WTC11 (cell line): ENCODE results near the gene C1R. TPM values are rescaled to one million over a fixed set of nuclear protein-coding genes. Genes with fewer than 3 reads are reported as not detected.

ENCODE experiments used
- ATAC-seq: fragments of 200-7000 bp; cut with Tn5 transposase; 2 replicates; pipeline ENCODE4 v1.10.0; 2021; ENCODE audit warnings: mild to moderate bottlenecking, moderate library complexity
- CTCF ChIA-PET: fragments of 300-600 bp; sonication (Branson Sonifier 250); formaldehyde crosslinking; loops from one replicate; lab custom pipeline; 2021; ENCODE audit warnings: antibody characterized with exemption; lab: Charles Lee
- POLR2A ChIA-PET: fragments of 350-600 bp; sonication (Branson Sonifier 250); formaldehyde crosslinking; loops from one replicate; lab custom pipeline; 2021; ENCODE audit warnings: antibody characterized with exemption; lab: Charles Lee
- DNase-seq: peaks from one replicate; pipeline ENCODE4 v3.0.0; 2021; ENCODE audit warnings: low spot score
- H3K27ac Mint-ChIP-seq: 2 replicates; pipeline ENCODE4 v1.8.0; 2021; ENCODE audit warnings: mixed read lengths
- H3K27me3 Mint-ChIP-seq: 2 replicates; pipeline ENCODE4 v1.8.0; 2021; ENCODE audit warnings: low read depth, mild to moderate bottlenecking, moderate library complexity, mixed read lengths
- H3K36me3 Mint-ChIP-seq: 2 replicates; pipeline ENCODE4 v1.8.0; 2021; ENCODE audit warnings: mixed read lengths
- H3K4me1 Mint-ChIP-seq: 2 replicates; pipeline ENCODE4 v1.8.0; 2022; ENCODE audit warnings: mixed read lengths
- H3K4me3 Mint-ChIP-seq: 2 replicates; pipeline ENCODE4 v1.8.0; 2021; ENCODE audit warnings: mild to moderate bottlenecking, moderate library complexity, mixed read lengths
- H3K9me3 Mint-ChIP-seq: 2 replicates; pipeline ENCODE4 v1.8.0; 2021; ENCODE audit warnings: mixed read lengths
- ETV6 ChIP-seq: sonication (generic); formaldehyde crosslinking; IDR thresholded peaks from 2 replicates; pipeline ENCODE4 v1.8.1; 2022; ENCODE audit warnings: mild to moderate bottlenecking, missing genetic modification reagents
- IRF2 ChIP-seq: sonication (generic); formaldehyde crosslinking; IDR thresholded peaks from 2 replicates; pipeline ENCODE4 v1.8.0; 2022; ENCODE audit warnings: low read depth, missing genetic modification reagents, borderline replicate concordance
- MXD4 ChIP-seq: fragments of 250-450 bp; sonication (Bioruptor Pico); IDR thresholded peaks from 2 replicates; pipeline ENCODE4 v1.8.0; 2021; ENCODE audit warnings: mild to moderate bottlenecking, moderate library complexity, borderline replicate concordance
- NR1H2 ChIP-seq: sonication (generic); formaldehyde crosslinking; IDR thresholded peaks from 2 replicates; pipeline ENCODE4 v1.9.0; 2021; ENCODE audit warnings: mild to moderate bottlenecking, moderate library complexity, missing genetic modification reagents
- OVOL2 ChIP-seq: fragments of 250-450 bp; sonication (Bioruptor Pico); IDR thresholded peaks from 2 replicates; pipeline ENCODE4 v1.9.0; 2021; ENCODE audit warnings: mild to moderate bottlenecking, borderline replicate concordance
- PRRX2 ChIP-seq: fragments of 250-450 bp; sonication (Bioruptor Pico); IDR thresholded peaks from 2 replicates; pipeline ENCODE4 v1.8.0; 2021; ENCODE audit warnings: mild to moderate bottlenecking
- RELA ChIP-seq: sonication (generic); formaldehyde crosslinking; IDR thresholded peaks from 2 replicates; pipeline ENCODE4 v1.8.1; 2022; ENCODE audit warnings: missing genetic modification reagents, mild to moderate bottlenecking, borderline replicate concordance
- SMAD4 ChIP-seq: sonication (generic); formaldehyde crosslinking; IDR thresholded peaks from 2 replicates; pipeline ENCODE4 v1.8.0; 2022; ENCODE audit warnings: mild to moderate bottlenecking, missing genetic modification reagents
- TEAD4 ChIP-seq: sonication (generic); formaldehyde crosslinking; IDR thresholded peaks from 2 replicates; pipeline ENCODE4 v1.8.0; 2022; ENCODE audit warnings: mild to moderate bottlenecking, missing genetic modification reagents
- TP53 ChIP-seq: sonication (generic); formaldehyde crosslinking; IDR thresholded peaks from 2 replicates; pipeline ENCODE4 v1.8.1; 2023; ENCODE audit warnings: mild to moderate bottlenecking, missing genetic modification reagents
- total RNA-seq: library from RNA; stranded (reverse); gene quantifications from 3 replicates; pipeline ENCODE4 v1.2.3, GENCODE V29; 2021
- TF ChIP-seq, protein P1 (sequence below): sonication (generic); formaldehyde crosslinking; IDR thresholded peaks from 2 replicates; pipeline ENCODE4 v1.8.0; 2022; ENCODE audit warnings: mild to moderate bottlenecking, missing genetic modification reagents
- TF ChIP-seq, protein P2 (sequence below): fragments of 250-450 bp; sonication (Bioruptor Pico); IDR thresholded peaks from 2 replicates; pipeline ENCODE4 v1.9.0; 2021; ENCODE audit warnings: mild to moderate bottlenecking
- TF ChIP-seq, protein P3 (sequence below): sonication (generic); formaldehyde crosslinking; conservative IDR thresholded peaks from 2 replicates; pipeline ENCODE4 v1.8.1; 2023; ENCODE audit warnings: mild to moderate bottlenecking, low read depth, missing genetic modification reagents, moderate library complexity
- TF ChIP-seq, protein P4 (sequence below): sonication (generic); formaldehyde crosslinking; IDR thresholded peaks from 2 replicates; pipeline ENCODE4 v1.8.0; 2022; ENCODE audit warnings: missing genetic modification reagents
- TF ChIP-seq, protein P5 (sequence below): sonication (generic); formaldehyde crosslinking; IDR thresholded peaks from 2 replicates; pipeline ENCODE4 v1.8.0; 2023; ENCODE audit warnings: mild to moderate bottlenecking, missing genetic modification reagents
- TF ChIP-seq, protein P6 (sequence below): sonication (generic); formaldehyde crosslinking; conservative IDR thresholded peaks from 2 replicates; pipeline ENCODE4 v1.8.1; 2022; ENCODE audit warnings: mild to moderate bottlenecking, missing genetic modification reagents
- TF ChIP-seq, protein P7 (sequence below): sonication (generic); formaldehyde crosslinking; IDR thresholded peaks from 2 replicates; pipeline ENCODE4 v1.8.1; 2023; ENCODE audit warnings: mild to moderate bottlenecking, missing genetic modification reagents, moderate library complexity
- TF ChIP-seq, protein P8 (sequence below): fragments of 250-450 bp; sonication (Bioruptor Pico); IDR thresholded peaks from 2 replicates; pipeline ENCODE4 v2.1.2; 2022; ENCODE audit warnings: mild to moderate bottlenecking, moderate library complexity

The C1R gene
- total RNA-seq, 1 experiment from 2014 or later, result 8.4 TPM

DNA sequence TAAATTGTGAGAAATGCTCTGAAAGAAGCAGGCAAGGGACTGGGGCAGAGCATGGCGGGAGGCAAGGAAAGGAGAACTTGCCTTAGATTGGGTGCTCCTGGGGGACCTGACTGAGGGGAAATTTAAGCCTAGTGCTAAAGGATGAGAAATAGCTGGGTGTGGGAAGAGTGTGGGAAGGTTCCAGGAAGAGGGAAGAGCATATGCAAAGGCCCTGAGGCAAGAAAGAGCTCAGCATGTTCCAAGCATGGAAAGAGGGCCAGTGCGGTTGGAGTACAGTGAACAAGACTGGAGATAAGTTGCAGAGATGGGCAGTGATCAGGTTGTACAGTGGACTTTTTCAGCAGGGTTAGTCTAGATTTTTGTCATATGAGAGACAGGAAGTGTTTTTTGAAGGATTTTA lies 47.0 kb upstream of the C1R start (continued):
- TF ChIP-seq, protein P1, sequence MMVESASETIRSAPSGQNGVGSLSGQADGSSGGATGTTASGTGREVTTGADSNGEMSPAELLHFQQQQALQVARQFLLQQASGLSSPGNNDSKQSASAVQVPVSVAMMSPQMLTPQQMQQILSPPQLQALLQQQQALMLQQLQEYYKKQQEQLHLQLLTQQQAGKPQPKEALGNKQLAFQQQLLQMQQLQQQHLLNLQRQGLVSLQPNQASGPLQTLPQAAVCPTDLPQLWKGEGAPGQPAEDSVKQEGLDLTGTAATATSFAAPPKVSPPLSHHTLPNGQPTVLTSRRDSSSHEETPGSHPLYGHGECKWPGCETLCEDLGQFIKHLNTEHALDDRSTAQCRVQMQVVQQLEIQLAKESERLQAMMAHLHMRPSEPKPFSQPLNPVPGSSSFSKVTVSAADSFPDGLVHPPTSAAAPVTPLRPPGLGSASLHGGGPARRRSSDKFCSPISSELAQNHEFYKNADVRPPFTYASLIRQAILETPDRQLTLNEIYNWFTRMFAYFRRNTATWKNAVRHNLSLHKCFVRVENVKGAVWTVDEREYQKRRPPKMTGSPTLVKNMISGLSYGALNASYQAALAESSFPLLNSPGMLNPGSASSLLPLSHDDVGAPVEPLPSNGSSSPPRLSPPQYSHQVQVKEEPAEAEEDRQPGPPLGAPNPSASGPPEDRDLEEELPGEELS, result no peak
- TF ChIP-seq, protein P2, sequence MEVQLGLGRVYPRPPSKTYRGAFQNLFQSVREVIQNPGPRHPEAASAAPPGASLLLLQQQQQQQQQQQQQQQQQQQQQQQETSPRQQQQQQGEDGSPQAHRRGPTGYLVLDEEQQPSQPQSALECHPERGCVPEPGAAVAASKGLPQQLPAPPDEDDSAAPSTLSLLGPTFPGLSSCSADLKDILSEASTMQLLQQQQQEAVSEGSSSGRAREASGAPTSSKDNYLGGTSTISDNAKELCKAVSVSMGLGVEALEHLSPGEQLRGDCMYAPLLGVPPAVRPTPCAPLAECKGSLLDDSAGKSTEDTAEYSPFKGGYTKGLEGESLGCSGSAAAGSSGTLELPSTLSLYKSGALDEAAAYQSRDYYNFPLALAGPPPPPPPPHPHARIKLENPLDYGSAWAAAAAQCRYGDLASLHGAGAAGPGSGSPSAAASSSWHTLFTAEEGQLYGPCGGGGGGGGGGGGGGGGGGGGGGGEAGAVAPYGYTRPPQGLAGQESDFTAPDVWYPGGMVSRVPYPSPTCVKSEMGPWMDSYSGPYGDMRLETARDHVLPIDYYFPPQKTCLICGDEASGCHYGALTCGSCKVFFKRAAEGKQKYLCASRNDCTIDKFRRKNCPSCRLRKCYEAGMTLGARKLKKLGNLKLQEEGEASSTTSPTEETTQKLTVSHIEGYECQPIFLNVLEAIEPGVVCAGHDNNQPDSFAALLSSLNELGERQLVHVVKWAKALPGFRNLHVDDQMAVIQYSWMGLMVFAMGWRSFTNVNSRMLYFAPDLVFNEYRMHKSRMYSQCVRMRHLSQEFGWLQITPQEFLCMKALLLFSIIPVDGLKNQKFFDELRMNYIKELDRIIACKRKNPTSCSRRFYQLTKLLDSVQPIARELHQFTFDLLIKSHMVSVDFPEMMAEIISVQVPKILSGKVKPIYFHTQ, result no peak
- TF ChIP-seq, all 79 proteins: peak for 0

DNA sequence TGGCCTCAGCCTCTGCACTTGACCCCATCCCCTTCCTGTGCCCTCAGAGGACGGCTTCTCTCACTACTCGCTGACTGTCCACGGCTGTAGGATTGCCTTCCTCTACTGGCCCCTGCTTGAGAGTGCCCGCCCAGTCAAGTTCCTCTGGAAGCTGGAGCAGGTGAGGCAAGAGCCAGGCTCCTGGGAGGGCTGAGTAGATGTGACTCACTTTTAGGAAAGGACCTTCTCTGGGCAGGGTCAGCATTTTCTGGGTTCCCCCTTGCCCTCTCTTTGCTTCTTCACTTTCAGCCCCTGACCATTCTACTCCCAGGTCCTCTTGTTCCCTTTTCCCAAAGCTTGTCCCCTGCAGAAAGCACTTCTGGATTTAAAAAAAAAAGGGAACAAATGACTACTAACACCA lies 45.7 kb upstream of the C1R start:
- no peak for ATAC-seq
- no peak overlapping the region for H3K27ac Mint-ChIP-seq
- H3K9me3 Mint-ChIP-seq, result no peaks in the 10 kb centered on the region

DNA sequence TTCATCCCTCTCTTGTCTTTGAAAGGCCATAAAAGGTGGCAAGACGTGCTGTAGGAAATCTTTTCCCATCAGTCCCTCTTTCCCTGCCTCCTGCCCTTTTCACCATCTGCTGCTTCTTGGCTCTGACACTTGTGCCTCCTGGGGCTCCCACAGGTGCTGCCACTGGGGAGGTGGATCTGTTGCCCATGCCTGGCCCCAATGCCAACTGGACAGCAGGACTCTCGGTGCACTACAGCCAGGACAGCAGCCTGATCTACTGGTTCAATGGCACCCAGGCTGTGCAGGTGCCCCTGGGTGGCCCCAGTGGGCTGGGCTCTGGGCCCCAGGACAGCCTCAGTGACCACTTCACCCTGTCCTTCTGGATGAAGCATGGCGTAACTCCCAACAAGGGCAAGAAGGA lies 44.4 kb upstream of the C1R start:
- Mint-ChIP-seq H3K36me3 (peaks cover 21% of the 10 kb centered on the region), H3K4me3 (no peak overlapping the region), H3K4me1 (peaks cover 9% of the 10 kb centered on the region), H3K27me3 (peaks cover 6% of the 10 kb centered on the region), H3K9me3 (no peaks in the 10 kb centered on the region), H3K27ac (no peak overlapping the region)
- CTCF ChIA-PET, result interaction anchor here (0.6 kb wide), 1 partner anchor 15 kb away, joined by 3 read pairs; no protein-coding TSS in a partner anchor
- DNase-seq, result no peak
- POLR2A ChIA-PET, result no interaction called here
- no peak for ATAC-seq
- no peak for TF ChIP-seq PRRX2 (CRISPR knock-in tag)
- no peak for TF ChIP-seq OVOL2 (CRISPR knock-in tag)
- TF ChIP-seq, protein P3, sequence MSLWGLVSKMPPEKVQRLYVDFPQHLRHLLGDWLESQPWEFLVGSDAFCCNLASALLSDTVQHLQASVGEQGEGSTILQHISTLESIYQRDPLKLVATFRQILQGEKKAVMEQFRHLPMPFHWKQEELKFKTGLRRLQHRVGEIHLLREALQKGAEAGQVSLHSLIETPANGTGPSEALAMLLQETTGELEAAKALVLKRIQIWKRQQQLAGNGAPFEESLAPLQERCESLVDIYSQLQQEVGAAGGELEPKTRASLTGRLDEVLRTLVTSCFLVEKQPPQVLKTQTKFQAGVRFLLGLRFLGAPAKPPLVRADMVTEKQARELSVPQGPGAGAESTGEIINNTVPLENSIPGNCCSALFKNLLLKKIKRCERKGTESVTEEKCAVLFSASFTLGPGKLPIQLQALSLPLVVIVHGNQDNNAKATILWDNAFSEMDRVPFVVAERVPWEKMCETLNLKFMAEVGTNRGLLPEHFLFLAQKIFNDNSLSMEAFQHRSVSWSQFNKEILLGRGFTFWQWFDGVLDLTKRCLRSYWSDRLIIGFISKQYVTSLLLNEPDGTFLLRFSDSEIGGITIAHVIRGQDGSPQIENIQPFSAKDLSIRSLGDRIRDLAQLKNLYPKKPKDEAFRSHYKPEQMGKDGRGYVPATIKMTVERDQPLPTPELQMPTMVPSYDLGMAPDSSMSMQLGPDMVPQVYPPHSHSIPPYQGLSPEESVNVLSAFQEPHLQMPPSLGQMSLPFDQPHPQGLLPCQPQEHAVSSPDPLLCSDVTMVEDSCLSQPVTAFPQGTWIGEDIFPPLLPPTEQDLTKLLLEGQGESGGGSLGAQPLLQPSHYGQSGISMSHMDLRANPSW, result no peak
- TF ChIP-seq TP53, result no peak
- TF ChIP-seq, protein P4, sequence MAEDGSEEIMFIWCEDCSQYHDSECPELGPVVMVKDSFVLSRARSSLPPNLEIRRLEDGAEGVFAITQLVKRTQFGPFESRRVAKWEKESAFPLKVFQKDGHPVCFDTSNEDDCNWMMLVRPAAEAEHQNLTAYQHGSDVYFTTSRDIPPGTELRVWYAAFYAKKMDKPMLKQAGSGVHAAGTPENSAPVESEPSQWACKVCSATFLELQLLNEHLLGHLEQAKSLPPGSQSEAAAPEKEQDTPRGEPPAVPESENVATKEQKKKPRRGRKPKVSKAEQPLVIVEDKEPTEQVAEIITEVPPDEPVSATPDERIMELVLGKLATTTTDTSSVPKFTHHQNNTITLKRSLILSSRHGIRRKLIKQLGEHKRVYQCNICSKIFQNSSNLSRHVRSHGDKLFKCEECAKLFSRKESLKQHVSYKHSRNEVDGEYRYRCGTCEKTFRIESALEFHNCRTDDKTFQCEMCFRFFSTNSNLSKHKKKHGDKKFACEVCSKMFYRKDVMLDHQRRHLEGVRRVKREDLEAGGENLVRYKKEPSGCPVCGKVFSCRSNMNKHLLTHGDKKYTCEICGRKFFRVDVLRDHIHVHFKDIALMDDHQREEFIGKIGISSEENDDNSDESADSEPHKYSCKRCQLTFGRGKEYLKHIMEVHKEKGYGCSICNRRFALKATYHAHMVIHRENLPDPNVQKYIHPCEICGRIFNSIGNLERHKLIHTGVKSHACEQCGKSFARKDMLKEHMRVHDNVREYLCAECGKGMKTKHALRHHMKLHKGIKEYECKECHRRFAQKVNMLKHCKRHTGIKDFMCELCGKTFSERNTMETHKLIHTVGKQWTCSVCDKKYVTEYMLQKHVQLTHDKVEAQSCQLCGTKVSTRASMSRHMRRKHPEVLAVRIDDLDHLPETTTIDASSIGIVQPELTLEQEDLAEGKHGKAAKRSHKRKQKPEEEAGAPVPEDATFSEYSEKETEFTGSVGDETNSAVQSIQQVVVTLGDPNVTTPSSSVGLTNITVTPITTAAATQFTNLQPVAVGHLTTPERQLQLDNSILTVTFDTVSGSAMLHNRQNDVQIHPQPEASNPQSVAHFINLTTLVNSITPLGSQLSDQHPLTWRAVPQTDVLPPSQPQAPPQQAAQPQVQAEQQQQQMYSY, result no peak

More for the DNA sequence above, 45.7 kb upstream of the C1R start:
- ChIA-PET CTCF (no interaction called here), POLR2A (no interaction called here)
- TF ChIP-seq MXD4, result no peak
- TF ChIP-seq TEAD4 (CRISPR knock-in tag), result no peak
- TF ChIP-seq, protein P5, sequence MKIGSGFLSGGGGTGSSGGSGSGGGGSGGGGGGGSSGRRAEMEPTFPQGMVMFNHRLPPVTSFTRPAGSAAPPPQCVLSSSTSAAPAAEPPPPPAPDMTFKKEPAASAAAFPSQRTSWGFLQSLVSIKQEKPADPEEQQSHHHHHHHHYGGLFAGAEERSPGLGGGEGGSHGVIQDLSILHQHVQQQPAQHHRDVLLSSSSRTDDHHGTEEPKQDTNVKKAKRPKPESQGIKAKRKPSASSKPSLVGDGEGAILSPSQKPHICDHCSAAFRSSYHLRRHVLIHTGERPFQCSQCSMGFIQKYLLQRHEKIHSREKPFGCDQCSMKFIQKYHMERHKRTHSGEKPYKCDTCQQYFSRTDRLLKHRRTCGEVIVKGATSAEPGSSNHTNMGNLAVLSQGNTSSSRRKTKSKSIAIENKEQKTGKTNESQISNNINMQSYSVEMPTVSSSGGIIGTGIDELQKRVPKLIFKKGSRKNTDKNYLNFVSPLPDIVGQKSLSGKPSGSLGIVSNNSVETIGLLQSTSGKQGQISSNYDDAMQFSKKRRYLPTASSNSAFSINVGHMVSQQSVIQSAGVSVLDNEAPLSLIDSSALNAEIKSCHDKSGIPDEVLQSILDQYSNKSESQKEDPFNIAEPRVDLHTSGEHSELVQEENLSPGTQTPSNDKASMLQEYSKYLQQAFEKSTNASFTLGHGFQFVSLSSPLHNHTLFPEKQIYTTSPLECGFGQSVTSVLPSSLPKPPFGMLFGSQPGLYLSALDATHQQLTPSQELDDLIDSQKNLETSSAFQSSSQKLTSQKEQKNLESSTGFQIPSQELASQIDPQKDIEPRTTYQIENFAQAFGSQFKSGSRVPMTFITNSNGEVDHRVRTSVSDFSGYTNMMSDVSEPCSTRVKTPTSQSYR (CRISPR knock-in tag), result no peak
- TF ChIP-seq, protein P6, sequence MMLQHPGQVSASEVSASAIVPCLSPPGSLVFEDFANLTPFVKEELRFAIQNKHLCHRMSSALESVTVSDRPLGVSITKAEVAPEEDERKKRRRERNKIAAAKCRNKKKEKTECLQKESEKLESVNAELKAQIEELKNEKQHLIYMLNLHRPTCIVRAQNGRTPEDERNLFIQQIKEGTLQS (CRISPR knock-in tag), result no peak
- TF ChIP-seq, protein P7, sequence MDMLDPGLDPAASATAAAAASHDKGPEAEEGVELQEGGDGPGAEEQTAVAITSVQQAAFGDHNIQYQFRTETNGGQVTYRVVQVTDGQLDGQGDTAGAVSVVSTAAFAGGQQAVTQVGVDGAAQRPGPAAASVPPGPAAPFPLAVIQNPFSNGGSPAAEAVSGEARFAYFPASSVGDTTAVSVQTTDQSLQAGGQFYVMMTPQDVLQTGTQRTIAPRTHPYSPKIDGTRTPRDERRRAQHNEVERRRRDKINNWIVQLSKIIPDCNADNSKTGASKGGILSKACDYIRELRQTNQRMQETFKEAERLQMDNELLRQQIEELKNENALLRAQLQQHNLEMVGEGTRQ (CRISPR knock-in tag), result no peak
- no peak for TF ChIP-seq NR1H2 (CRISPR knock-in tag)
- TF ChIP-seq RELA, result no peak
- TF ChIP-seq ETV6 (CRISPR knock-in tag), result no peak
- TF ChIP-seq SMAD4 (CRISPR knock-in tag), result no peak
- TF ChIP-seq, protein P8, sequence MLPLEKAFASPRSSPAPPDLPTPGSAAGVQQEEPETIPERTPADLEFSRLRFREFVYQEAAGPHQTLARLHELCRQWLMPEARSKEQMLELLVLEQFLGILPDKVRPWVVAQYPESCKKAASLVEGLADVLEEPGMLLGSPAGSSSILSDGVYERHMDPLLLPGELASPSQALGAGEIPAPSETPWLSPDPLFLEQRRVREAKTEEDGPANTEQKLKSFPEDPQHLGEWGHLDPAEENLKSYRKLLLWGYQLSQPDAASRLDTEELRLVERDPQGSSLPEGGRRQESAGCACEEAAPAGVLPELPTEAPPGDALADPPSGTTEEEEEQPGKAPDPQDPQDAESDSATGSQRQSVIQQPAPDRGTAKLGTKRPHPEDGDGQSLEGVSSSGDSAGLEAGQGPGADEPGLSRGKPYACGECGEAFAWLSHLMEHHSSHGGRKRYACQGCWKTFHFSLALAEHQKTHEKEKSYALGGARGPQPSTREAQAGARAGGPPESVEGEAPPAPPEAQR (CRISPR knock-in tag), result no peak
- no peak for TF ChIP-seq IRF2 (CRISPR knock-in tag)
- Mint-ChIP-seq H3K27me3 (no peaks in the 10 kb centered on the region; the same call in 1 of the 2 replicates), H3K4me3 (no peak overlapping the region), H3K36me3 (peaks cover 21% of the 10 kb centered on the region), H3K4me1 (no peaks in the 10 kb centered on the region)
- no peak for DNase-seq
